H1 (cell line): ENCODE data around the gene PRSS38. TPM values are rescaled to one million over a fixed set of nuclear protein-coding genes. Genes with fewer than 3 reads are reported as not detected.

ENCODE experiments used
- BRCA1 ChIP-seq: IDR thresholded peaks from 2 replicates; pipeline ENCODE4 v1.6.1; 2012; ENCODE audit warnings: low read depth, low read length, improper control_type of control experiment
- CHD1 ChIP-seq: IDR thresholded peaks from 2 replicates; pipeline ENCODE4 v1.6.1; 2012; ENCODE audit warnings: low read depth, low read length, improper control_type of control experiment
- JUND ChIP-seq: IDR thresholded peaks from 2 replicates; pipeline ENCODE4 v1.6.1; 2011; ENCODE audit warnings: mild to moderate bottlenecking, improper control_type of control experiment, low read length
- SUZ12 ChIP-seq: fragments of 200-600 bp; sonication (generic); IDR thresholded peaks from 2 replicates; pipeline ENCODE4 v1.6.1; 2012; ENCODE audit warnings: mild to moderate bottlenecking, inconsistent platforms, low read length, moderate library complexity, mixed read lengths
- polyA plus RNA-seq, 7 experiments: library from polyadenylated mRNA; depleted of rRNA in 3 of 7; stranded (reverse) in 5 of 7; unstranded in 2 of 7; fragments of >200 nt in 5 of 7; fragments of 200-250 nt in 2 of 7; gene quantifications; 1 replicate in 5 of 7; 2 replicates in 1 of 7; 4 replicates in 1 of 7; pipeline versions ENCODE4 v1.2.1 to v1.2.3, GENCODE V29; 2011 to 2013; ENCODE audit warnings: missing spikeins in 2 of 7, mixed read lengths in 2 of 7
- total RNA-seq: library from RNA; stranded (reverse); fragmentation: NEBNext Ultra II Directional; extraction: Animal tissue kit (Norgen Biotek cat#: 25700); gene quantifications from 2 replicates; pipeline ENCODE4 v1.2.1, GENCODE V29; 2021

Gene PRSS38
- total and polyA plus RNA-seq, 2 of the 8 experiments (the other 6 are each of a cell fraction or from before 2014, with no cell fraction given), result not detected

DNA sequence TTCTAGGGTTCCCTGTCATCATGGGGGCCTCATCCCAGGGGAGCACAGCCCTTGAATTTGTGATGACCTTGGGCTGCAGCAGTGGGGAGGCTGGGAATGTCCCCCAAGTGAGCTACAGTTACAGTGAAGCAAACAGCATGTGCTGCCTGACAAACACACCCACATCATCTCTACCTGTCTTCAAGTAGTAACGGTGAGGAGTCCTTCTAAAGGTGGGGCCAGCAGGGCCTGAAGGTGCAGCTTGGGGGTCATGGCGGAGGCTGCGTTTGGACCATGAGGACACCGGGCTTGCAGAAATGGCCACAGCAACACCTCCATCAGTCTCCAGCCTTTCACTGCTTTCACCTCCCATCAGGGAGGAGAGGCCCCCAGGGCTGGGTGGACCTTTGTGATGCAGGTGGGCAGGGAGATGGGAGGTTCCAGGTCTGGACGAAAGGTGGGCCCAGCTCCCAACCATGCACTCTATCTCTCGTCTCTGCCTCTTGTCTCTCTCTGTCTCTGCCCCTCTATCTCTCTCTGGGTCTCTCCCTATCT, 76.5 kb downstream of the PRSS38 start (continued):
- TF ChIP-seq JUND (no peak), BRCA1 (no peak), SUZ12 (no peak), CHD1 (no peak)
